Stomach (tissue), 4 donors: ENCODE results near the gene TGM2.
"Not testable (repeated sequence)": the region's sequence is repeated elsewhere in the genome, so short reads cannot be mapped to it uniquely, and the experiment has no call there.

ENCODE experiments used
- EP300 ChIP-seq: sonication (generic); formaldehyde crosslinking; IDR thresholded peaks from one replicate; pipeline ENCODE4 v1.6.1; 2017; ENCODE audit warnings: antibody characterized with exemption
- TF ChIP-seq, protein P1 (sequence below), 7 experiments: fragments of 450-650 bp in 4 of 7; fragments of 200-600 bp in 3 of 7; sonication (generic) in 3 of 7; IDR thresholded peaks; one replicate each; pipeline ENCODE4 v1.5.1; 2016 to 2019; ENCODE audit warnings: antibody characterized with exemption in 7 of 7, control low read depth in 2 of 7, mild to moderate bottlenecking in 1 of 7

DNA sequence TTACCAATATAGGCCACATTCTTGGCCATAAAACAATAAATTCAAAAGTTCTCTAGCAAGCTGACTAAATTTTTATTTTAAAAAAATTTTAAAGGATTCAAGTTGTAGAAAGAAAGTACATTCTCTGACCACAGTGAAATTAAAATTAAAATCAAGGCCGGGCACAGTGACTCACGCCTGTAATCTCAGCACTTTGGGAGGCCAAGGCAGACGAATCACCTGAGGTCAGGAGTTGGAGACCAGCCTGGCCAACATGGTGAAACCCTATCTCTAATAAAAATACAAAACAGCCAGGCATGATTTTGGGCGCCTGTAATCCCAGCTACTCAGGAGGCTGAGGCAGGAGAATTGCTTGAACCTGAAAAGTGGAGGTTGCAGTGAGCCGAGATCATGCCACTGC, 62.9 kb downstream of the TGM2 start:
- TF ChIP-seq, protein P1, sequence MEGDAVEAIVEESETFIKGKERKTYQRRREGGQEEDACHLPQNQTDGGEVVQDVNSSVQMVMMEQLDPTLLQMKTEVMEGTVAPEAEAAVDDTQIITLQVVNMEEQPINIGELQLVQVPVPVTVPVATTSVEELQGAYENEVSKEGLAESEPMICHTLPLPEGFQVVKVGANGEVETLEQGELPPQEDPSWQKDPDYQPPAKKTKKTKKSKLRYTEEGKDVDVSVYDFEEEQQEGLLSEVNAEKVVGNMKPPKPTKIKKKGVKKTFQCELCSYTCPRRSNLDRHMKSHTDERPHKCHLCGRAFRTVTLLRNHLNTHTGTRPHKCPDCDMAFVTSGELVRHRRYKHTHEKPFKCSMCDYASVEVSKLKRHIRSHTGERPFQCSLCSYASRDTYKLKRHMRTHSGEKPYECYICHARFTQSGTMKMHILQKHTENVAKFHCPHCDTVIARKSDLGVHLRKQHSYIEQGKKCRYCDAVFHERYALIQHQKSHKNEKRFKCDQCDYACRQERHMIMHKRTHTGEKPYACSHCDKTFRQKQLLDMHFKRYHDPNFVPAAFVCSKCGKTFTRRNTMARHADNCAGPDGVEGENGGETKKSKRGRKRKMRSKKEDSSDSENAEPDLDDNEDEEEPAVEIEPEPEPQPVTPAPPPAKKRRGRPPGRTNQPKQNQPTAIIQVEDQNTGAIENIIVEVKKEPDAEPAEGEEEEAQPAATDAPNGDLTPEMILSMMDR (IDR thresholded peaks at IDR 0.05), result not testable (repeated sequence)
- TF ChIP-seq EP300, result not testable (repeated sequence)
